Endothelial cell of umbilical vein (primary cell): ENCODE measurements around the gene LRRC71.

ENCODE experiments used
- CTCF ChIP-seq, 2 donors: IDR thresholded peaks; 1 replicate in 1 of 2; 2 replicates in 1 of 2; pipeline ENCODE4 v1.5.1; 2011; ENCODE audit warnings: low read length in 2 of 2, mild to moderate bottlenecking in 2 of 2, moderate library complexity in 2 of 2, control low read depth in 1 of 2, inconsistent platforms in 1 of 2, low read depth in 1 of 2; ENCODE audit not compliant: insufficient read depth in 1 of 2; ENCODE audit errors: extremely low read depth in 1 of 2
- EZH2 ChIP-seq: IDR thresholded peaks from 2 replicates; pipeline ENCODE4 v1.6.1; 2012; ENCODE audit warnings: borderline replicate concordance, low read depth, mild to moderate bottlenecking, moderate library complexity, low read length, inconsistent platforms; ENCODE audit not compliant: severe bottlenecking
- MAX ChIP-seq: IDR thresholded peaks from 2 replicates; pipeline ENCODE4 v1.6.1; 2011; ENCODE audit not compliant: insufficient read depth, insufficient read length

GRCh38 chr1:156931974-156932710 is 11.7 kb downstream of the LRRC71 start:
- no peak for TF ChIP-seq EZH2
- no peak for TF ChIP-seq CTCF (IDR thresholded peaks at IDR 0.05; ENCODE audit: extremely low read depth in 1 of 2, insufficient read depth in 1 of 2, low read depth in 1 of 2, low read length in 2 of 2)
- TF ChIP-seq MAX, result no peak
